Ramos (cell line): ENCODE data around the gene RNF183.
"Not testable (repeated sequence)": the region's sequence is repeated elsewhere in the genome, so short reads cannot be mapped to it uniquely, and the experiment has no call there.

Experiments
- in situ Hi-C: fragments of 300-500 bp; cut with MboI; formaldehyde crosslinking; loops from one replicate; pipeline ENCODE4 v1.14.3; 2022; ENCODE audit warnings: low sequenced_read_pairs; ENCODE audit not compliant: unreplicated experiment

RNF183 gene

GRCh38 chr9:113278840-113279239, 24.3 kb downstream of the RNF183 start:
- in situ Hi-C loops, result loop anchor here (10.0 kb wide), 1 partner anchor 306 kb away; no protein-coding TSS in a partner anchor

- in situ Hi-C loops, result loop anchor here (10.0 kb wide), 1 partner anchor 309 kb away; no protein-coding TSS in a partner anchor
Observed at GRCh38 chr9:113275157-113276131, 27.7 kb downstream of the RNF183 start, which contains the start of the genes CDC26 and PRPF4. Gene CDC26, minus strand, starts transcription at chr9:113275572. Its CDS starts 3,065 bp downstream, at chr9:113272507. Gene PRPF4, plus strand, starts transcription at chr9:113275658. Its CDS starts 86 bp downstream, at chr9:113275744.

- in situ Hi-C loops, result loop anchor here (5.0 to 10.0 kb wide), 2 partner anchors 310 to 383 kb away; no protein-coding TSS in a partner anchor
Observed at GRCh38 chr9:113274474-113275156, 28.6 kb downstream of the RNF183 start.

- in situ Hi-C loops, result loop anchor here (5.0 to 10.0 kb wide), 2 partner anchors 315 to 387 kb away; no protein-coding TSS in a partner anchor
Observed at GRCh38 chr9:113269871-113270270, 33.3 kb downstream of the RNF183 start.

GRCh38 chr9:113269355-113269754, 33.8 kb downstream of the RNF183 start:
- in situ Hi-C loops, result no loop called here

GRCh38 chr9:113267911-113268566, 35.1 kb downstream of the RNF183 start:
- in situ Hi-C loops, result no loop called here

GRCh38 chr9:113266174-113266573, 37.0 kb downstream of the RNF183 start:
- in situ Hi-C loops, result no loop called here

GRCh38 chr9:113261917-113262671, 41.1 kb downstream of the RNF183 start:
- in situ Hi-C loops, result no loop called here

- in situ Hi-C loops, result no loop called here
Observed at GRCh38 chr9:113258282-113258681, 44.9 kb downstream of the RNF183 start.

- in situ Hi-C loops, result no loop called here
Observed at GRCh38 chr9:113257863-113258262, 45.3 kb downstream of the RNF183 start.

- in situ Hi-C loops, result no loop called here
Observed at GRCh38 chr9:113255438-113255837, 47.7 kb downstream of the RNF183 start.

- in situ Hi-C loops, result no loop called here
Observed at GRCh38 chr9:113254991-113255390, 48.2 kb downstream of the RNF183 start.

GRCh38 chr9:113250807-113251206, 52.4 kb downstream of the RNF183 start:
- in situ Hi-C loops, result no loop called here

GRCh38 chr9:113249661-113250060, 53.5 kb downstream of the RNF183 start:
- in situ Hi-C loops, result not testable (repeated sequence)

- in situ Hi-C loops, result no loop called here
Observed at GRCh38 chr9:113247640-113248039, 55.5 kb downstream of the RNF183 start.
